HepG2 (cell line): ENCODE measurements around the gene NDUFS6.

ENCODE experiments used
- FOXO4 ChIP-seq: sonication (generic); formaldehyde crosslinking; conservative IDR thresholded peaks from 2 replicates; pipeline ENCODE4 v1.8.1; 2023; ENCODE audit warnings: missing genetic modification reagents
- GATAD1 ChIP-seq: IDR thresholded peaks from 2 replicates; pipeline ENCODE4 v1.6.1; 2016; ENCODE audit warnings: missing genetic modification reagents, missing compliant biosample characterization
- NFIC ChIP-seq: IDR thresholded peaks from 2 replicates; pipeline ENCODE4 v1.6.1; 2012; ENCODE audit warnings: mild to moderate bottlenecking, low read length, inconsistent platforms
- POLR2A ChIP-seq, 2 experiments: IDR thresholded peaks; 2 replicates each; pipeline ENCODE4 v1.6.1; 2011; ENCODE audit warnings: low read depth in 2 of 2, low read length in 2 of 2, mild to moderate bottlenecking in 1 of 2, moderate library complexity in 1 of 2; ENCODE audit not compliant: insufficient read depth in 1 of 2
- SETDB1 ChIP-seq: sonication (generic); formaldehyde crosslinking; IDR thresholded peaks from 2 replicates; pipeline ENCODE4 v1.5.1; 2020; ENCODE audit warnings: missing genetic modification reagents, mild to moderate bottlenecking, borderline replicate concordance
- ZNF282 ChIP-seq: fragments of 450-650 bp; IDR thresholded peaks from 2 replicates; pipeline ENCODE4 v1.6.1; 2018; ENCODE audit not compliant: partially characterized antibody
- ZNF362 ChIP-seq: sonication (generic); formaldehyde crosslinking; IDR thresholded peaks from 2 replicates; pipeline ENCODE4 v1.4.0; 2020; ENCODE audit warnings: missing genetic modification reagents, mild to moderate bottlenecking, borderline replicate concordance
- ZNF883 ChIP-seq: sonication (generic); formaldehyde crosslinking; IDR thresholded peaks from 2 replicates; pipeline ENCODE4 v1.5.1; 2020; ENCODE audit warnings: mild to moderate bottlenecking, missing genetic modification reagents; ENCODE audit errors: not compliant biosample characterization

GRCh38 chr5:1820381-1820780 lies 19.2 kb downstream of the NDUFS6 start:
- no peak for TF ChIP-seq SETDB1
- TF ChIP-seq FOXO4 = no peak
- TF ChIP-seq POLR2A (IDR thresholded peaks at IDR 0.05; ENCODE audit: insufficient read depth in 1 of 2, low read depth in 2 of 2, low read length in 2 of 2) = no peak
- TF ChIP-seq GATAD1 (CRISPR knock-in tag) = no peak
- TF ChIP-seq ZNF362 = no peak
- TF ChIP-seq ZNF883 (CRISPR knock-in tag) = no peak
- no peak for TF ChIP-seq ZNF282
- TF ChIP-seq NFIC = no peak
